HG03342 (cell line): ENCODE results near the gene IER5L.

Source experiments
- ATAC-seq: cut with Tn5 transposase; IDR thresholded peaks from one replicate; pipeline ENCODE4 v1.9.1; 2021; ENCODE audit warnings: mild to moderate bottlenecking, moderate library complexity; ENCODE audit not compliant: unreplicated experiment

Gene IER5L

GRCh38 chr9:129177791-129178567 lies at the start of gene IER5L:
Gene IER5L (minus strand): TSS chr9:129178261. CDS start chr9:129178052, 209 bp downstream.
- ATAC-seq = peak; percentile 77

GRCh38 chr9:129227843-129228189 lies 49.8 kb upstream of the IER5L start:
- ATAC-seq = no peak

- no peak for ATAC-seq
Observed at GRCh38 chr9:129225815-129226214, 47.8 kb upstream of the IER5L start.

- no peak for ATAC-seq
Observed at GRCh38 chr9:129225490-129225778, 47.4 kb upstream of the IER5L start.

- ATAC-seq = no peak
Observed at GRCh38 chr9:129224618-129225489, 46.8 kb upstream of the IER5L start.

GRCh38 chr9:129223551-129224208 lies 45.6 kb upstream of the IER5L start:
- no peak for ATAC-seq

- no peak for ATAC-seq
Observed at GRCh38 chr9:129222819-129223218, 44.8 kb upstream of the IER5L start.

- ATAC-seq = no peak
Observed at GRCh38 chr9:129221979-129222635, 44.0 kb upstream of the IER5L start.

GRCh38 chr9:129221233-129221632 lies 43.2 kb upstream of the IER5L start:
- no peak for ATAC-seq

- no peak for ATAC-seq
Observed at GRCh38 chr9:129220771-129221170, 42.7 kb upstream of the IER5L start.

- ATAC-seq = no peak
Observed at GRCh38 chr9:129218918-129219317, 40.9 kb upstream of the IER5L start.

- ATAC-seq = no peak
Observed at GRCh38 chr9:129218272-129218625, 40.2 kb upstream of the IER5L start.

- no peak for ATAC-seq
Observed at GRCh38 chr9:129213551-129213950, 35.5 kb upstream of the IER5L start.

GRCh38 chr9:129211686-129212085 lies 33.6 kb upstream of the IER5L start:
- ATAC-seq = no peak

GRCh38 chr9:129210125-129210524 lies 32.1 kb upstream of the IER5L start:
- ATAC-seq = no peak

GRCh38 chr9:129209580-129209979 lies 31.5 kb upstream of the IER5L start:
- ATAC-seq = no peak

- no peak for ATAC-seq
Observed at GRCh38 chr9:129209109-129209508, 31.0 kb upstream of the IER5L start.

- no peak for ATAC-seq
Observed at GRCh38 chr9:129208207-129209032, 30.4 kb upstream of the IER5L start.

- no peak for ATAC-seq
Observed at GRCh38 chr9:129206905-129207304, 28.8 kb upstream of the IER5L start.

GRCh38 chr9:129206401-129206800 lies 28.3 kb upstream of the IER5L start:
- ATAC-seq = no peak
